H1 (cell line): ENCODE results near the gene XDH.

ENCODE experiments used
- CREB1 ChIP-seq: IDR thresholded peaks from 2 replicates; pipeline ENCODE4 v1.6.1; 2012; ENCODE audit warnings: inconsistent platforms
- CTCF ChIP-seq, 3 experiments: IDR thresholded peaks; 1 replicate in 2 of 3; 2 replicates in 1 of 3; pipeline versions ENCODE4 v1.5.1 to v1.6.1; 2011; ENCODE audit warnings: low read length in 3 of 3, mild to moderate bottlenecking in 3 of 3, inconsistent platforms in 2 of 3, low read depth in 1 of 3, moderate library complexity in 1 of 3; ENCODE audit not compliant: insufficient read depth in 1 of 3; ENCODE audit errors: control extremely low read depth in 1 of 3
- EP300 ChIP-seq, 2 experiments: IDR thresholded peaks; 1 replicate in 1 of 2; 2 replicates in 1 of 2; pipeline ENCODE4 v1.6.1; 2011 to 2012; ENCODE audit warnings: low read depth in 2 of 2, low read length in 2 of 2, mild to moderate bottlenecking in 2 of 2, borderline replicate concordance in 1 of 2, inconsistent platforms in 1 of 2, moderate library complexity in 1 of 2
- NRF1 ChIP-seq: IDR thresholded peaks from 2 replicates; pipeline ENCODE4 v1.6.1; 2011; ENCODE audit warnings: mild to moderate bottlenecking, low read depth, low read length, improper control_type of control experiment
- POLR2A ChIP-seq, 2 experiments: IDR thresholded peaks; 1 replicate in 1 of 2; 2 replicates in 1 of 2; pipeline ENCODE4 v1.6.1; 2011; ENCODE audit warnings: low read depth in 2 of 2, low read length in 2 of 2, mild to moderate bottlenecking in 2 of 2; ENCODE audit errors: control extremely low read depth in 1 of 2
- RAD21 ChIP-seq, 2 experiments: IDR thresholded peaks in 1 of 2; conservative IDR thresholded peaks in 1 of 2; 2 replicates each; pipeline ENCODE4 v1.6.1; 2011; ENCODE audit warnings: low read depth in 2 of 2, low read length in 2 of 2, improper control_type of control experiment in 1 of 2, inconsistent platforms in 1 of 2, mild to moderate bottlenecking in 1 of 2, moderate library complexity in 1 of 2
- TCF12 ChIP-seq: IDR thresholded peaks from 2 replicates; pipeline ENCODE4 v1.6.1; 2011; ENCODE audit warnings: low read depth, mild to moderate bottlenecking, low read length
- USF2 ChIP-seq: IDR thresholded peaks from 2 replicates; pipeline ENCODE4 v1.6.1; 2011; ENCODE audit warnings: low read length, improper control_type of control experiment

GRCh38 chr2:31397094-31397493 is 17.4 kb downstream of the XDH start:
- TF ChIP-seq CTCF (IDR thresholded peaks at IDR 0.05; ENCODE audit: control extremely low read depth in 1 of 3, insufficient read depth in 1 of 3, low read depth in 1 of 3, low read length in 3 of 3) (no peak), POLR2A (IDR thresholded peaks at IDR 0.05; ENCODE audit: control extremely low read depth in 1 of 2, low read depth in 2 of 2, low read length in 2 of 2) (no peak), USF2 (no peak), NRF1 (no peak), EP300 (IDR thresholded peaks at IDR 0.05; ENCODE audit: borderline replicate concordance in 1 of 2, low read depth in 2 of 2, low read length in 2 of 2) (no peak), TCF12 (no peak), RAD21 (IDR thresholded peaks at IDR 0.05 in 1 of 2, conservative IDR thresholded peaks at IDR 0.05 in 1 of 2; ENCODE audit: low read depth in 2 of 2, low read length in 2 of 2) (no peak), CREB1 (no peak)
